HG03066 (cell line): ENCODE results near the gene CRYL1.
A peak's percentile ranks its signal among the peaks of the same experiment; 100 is the strongest.

Source experiments
- ATAC-seq: cut with Tn5 transposase; IDR thresholded peaks from one replicate; pipeline ENCODE4 v1.9.1; 2021; ENCODE audit warnings: low read depth; ENCODE audit not compliant: unreplicated experiment

CRYL1 gene

GRCh38 chr13:20534038-20534608, 8.5 kb upstream of the CRYL1 start:
- no peak for ATAC-seq

GRCh38 chr13:20528452-20528851, 2.8 kb upstream of the CRYL1 start:
- ATAC-seq, result no peak

- ATAC-seq, result no peak
Observed at GRCh38 chr13:20526664-20527063, 1.0 kb upstream of the CRYL1 start.

GRCh38 chr13:20525144-20525600, 485 bp downstream of the CRYL1 start:
- peak; percentile 12 for ATAC-seq

GRCh38 chr13:20521364-20522115, 4.1 kb downstream of the CRYL1 start:
- no peak for ATAC-seq

GRCh38 chr13:20519875-20520274, 5.8 kb downstream of the CRYL1 start:
- no peak for ATAC-seq

- ATAC-seq, result no peak
Observed at GRCh38 chr13:20518660-20519100, 7.0 kb downstream of the CRYL1 start.

- no peak for ATAC-seq
Observed at GRCh38 chr13:20514866-20515265, 10.8 kb downstream of the CRYL1 start.

GRCh38 chr13:20513466-20513995, 12.1 kb downstream of the CRYL1 start:
- no peak for ATAC-seq

- no peak for ATAC-seq
Observed at GRCh38 chr13:20512042-20512683, 13.5 kb downstream of the CRYL1 start.

GRCh38 chr13:20506696-20507095, 19.0 kb downstream of the CRYL1 start:
- no peak for ATAC-seq

- no peak for ATAC-seq
Observed at GRCh38 chr13:20505405-20506366, 20.0 kb downstream of the CRYL1 start.

GRCh38 chr13:20503088-20504083, 22.3 kb downstream of the CRYL1 start:
- ATAC-seq, result no peak

- ATAC-seq, result no peak
Observed at GRCh38 chr13:20501592-20501991, 24.1 kb downstream of the CRYL1 start.

GRCh38 chr13:20501120-20501519, 24.5 kb downstream of the CRYL1 start:
- ATAC-seq, result no peak

GRCh38 chr13:20499986-20500385, 25.7 kb downstream of the CRYL1 start:
- ATAC-seq, result no peak

- no peak for ATAC-seq
Observed at GRCh38 chr13:20498659-20499058, 27.0 kb downstream of the CRYL1 start.

GRCh38 chr13:20498129-20498528, 27.5 kb downstream of the CRYL1 start:
- no peak for ATAC-seq
